HepG2 (cell line): ENCODE measurements around the gene LEMD2. TPM values are rescaled to one million over a fixed set of nuclear protein-coding genes. Genes with fewer than 3 reads are reported as not detected.
A peak's percentile ranks its signal among the peaks of the same experiment; 100 is the strongest.

ENCODE experiments used
- ARHGAP35 ChIP-seq: sonication (generic); formaldehyde crosslinking; IDR thresholded peaks from 2 replicates; pipeline ENCODE4 v1.9.0; 2022; ENCODE audit warnings: mild to moderate bottlenecking, inconsistent platforms, moderate library complexity, missing genetic modification reagents, borderline replicate concordance
- CSRNP2 ChIP-seq: sonication (generic); formaldehyde crosslinking; conservative IDR thresholded peaks from 2 replicates; pipeline ENCODE4 v1.8.0; 2022; ENCODE audit warnings: low read depth, missing genetic modification reagents
- DR1 ChIP-seq: sonication (generic); formaldehyde crosslinking; IDR thresholded peaks from 2 replicates; pipeline ENCODE4 v1.8.0; 2021; ENCODE audit warnings: mild to moderate bottlenecking, missing genetic modification reagents, inconsistent platforms
- FOXJ3 ChIP-seq: sonication (generic); formaldehyde crosslinking; IDR thresholded peaks from 2 replicates; pipeline ENCODE4 v1.4.0; 2020; ENCODE audit warnings: missing genetic modification reagents, mild to moderate bottlenecking, borderline replicate concordance
- JUND ChIP-seq: sonication (generic); formaldehyde crosslinking; IDR thresholded peaks from 2 replicates; pipeline ENCODE4 v1.8.0; 2022; ENCODE audit warnings: mild to moderate bottlenecking, missing genetic modification reagents
- MTF1 ChIP-seq: sonication (generic); formaldehyde crosslinking; IDR thresholded peaks from 2 replicates; pipeline ENCODE4 v1.5.0; 2020; ENCODE audit warnings: missing genetic modification reagents
- PHF20 ChIP-seq: sonication (generic); formaldehyde crosslinking; IDR thresholded peaks from 2 replicates; pipeline ENCODE4 v1.5.0; 2020; ENCODE audit warnings: mild to moderate bottlenecking, missing genetic modification reagents
- SIN3A ChIP-seq: IDR thresholded peaks from 2 replicates; pipeline ENCODE4 v1.6.1; 2011; ENCODE audit warnings: low read depth, mild to moderate bottlenecking, control low read depth, low read length, borderline replicate concordance
- SSRP1 ChIP-seq: IDR thresholded peaks from 2 replicates; pipeline ENCODE4 v1.6.1; 2016; ENCODE audit warnings: control low read depth
- TGIF2 ChIP-seq: IDR thresholded peaks from 2 replicates; pipeline ENCODE4 v1.6.1; 2016; ENCODE audit warnings: control low read depth, missing compliant biosample characterization
- TMF1 ChIP-seq: sonication (generic); formaldehyde crosslinking; IDR thresholded peaks from 2 replicates; pipeline ENCODE4 v1.8.1; 2022; ENCODE audit warnings: low read depth, missing genetic modification reagents
- TRIM24 ChIP-seq: sonication (generic); formaldehyde crosslinking; IDR thresholded peaks from 2 replicates; pipeline ENCODE4 v1.8.0; 2022; ENCODE audit warnings: mild to moderate bottlenecking, missing genetic modification reagents
- ZBTB46 ChIP-seq: sonication (generic); formaldehyde crosslinking; IDR thresholded peaks from 2 replicates; pipeline ENCODE4 v1.4.0; 2020; ENCODE audit warnings: mild to moderate bottlenecking, missing genetic modification reagents, borderline replicate concordance
- ZNF136 ChIP-seq: sonication (generic); formaldehyde crosslinking; IDR thresholded peaks from 2 replicates; pipeline ENCODE4 v1.8.1; 2022; ENCODE audit warnings: low read depth, mild to moderate bottlenecking, moderate library complexity, missing genetic modification reagents
- ZNF335 ChIP-seq: sonication (generic); formaldehyde crosslinking; IDR thresholded peaks from 2 replicates; pipeline ENCODE4 v1.4.0; 2020; ENCODE audit warnings: missing genetic modification reagents
- ZNF607 ChIP-seq: sonication (generic); formaldehyde crosslinking; IDR thresholded peaks from 2 replicates; pipeline ENCODE4 v1.5.1; 2020; ENCODE audit warnings: missing genetic modification reagents, mild to moderate bottlenecking, borderline replicate concordance
- ZNF609 ChIP-seq: sonication (generic); formaldehyde crosslinking; IDR thresholded peaks from 2 replicates; pipeline ENCODE4 v1.4.0; 2020; ENCODE audit warnings: mild to moderate bottlenecking, missing genetic modification reagents, borderline replicate concordance
- polyA plus RNA-seq, 8 experiments: library from polyadenylated mRNA; depleted of rRNA in 3 of 8; stranded (reverse) in 7 of 8; unstranded in 1 of 8; fragments of >200 nt; fragmentation: Illumina TruSeq in 4 of 8; extraction: Trizol in 4 of 8; gene quantifications; 2 replicates each; pipeline versions ENCODE4 v1.2.1 to v1.2.3, GENCODE V29; 2011 to 2016; ENCODE audit warnings: low read depth in 4 of 8, missing spikeins in 1 of 8, mixed read lengths in 1 of 8; ENCODE audit not compliant: insufficient read depth in 1 of 8
- total RNA-seq, 5 experiments: library from RNA; depleted of rRNA; stranded (reverse); fragments of >200 nt; fragmentation: Illumina TruSeq; extraction: Trizol; gene quantifications; 2 replicates each; pipeline ENCODE4 v1.2.3, GENCODE V29; 2016; ENCODE audit warnings: low read depth in 1 of 5
- TF ChIP-seq, protein P1 (sequence below): sonication (generic); formaldehyde crosslinking; IDR thresholded peaks from 2 replicates; pipeline ENCODE4 v1.4.0; 2020; ENCODE audit warnings: mild to moderate bottlenecking, missing genetic modification reagents

The LEMD2 gene
- total and polyA plus RNA-seq, 2 of the 13 experiments (the other 11 are each of a cell fraction or from before 2014, with no cell fraction given) = 45.2 to 62.9 TPM

DNA sequence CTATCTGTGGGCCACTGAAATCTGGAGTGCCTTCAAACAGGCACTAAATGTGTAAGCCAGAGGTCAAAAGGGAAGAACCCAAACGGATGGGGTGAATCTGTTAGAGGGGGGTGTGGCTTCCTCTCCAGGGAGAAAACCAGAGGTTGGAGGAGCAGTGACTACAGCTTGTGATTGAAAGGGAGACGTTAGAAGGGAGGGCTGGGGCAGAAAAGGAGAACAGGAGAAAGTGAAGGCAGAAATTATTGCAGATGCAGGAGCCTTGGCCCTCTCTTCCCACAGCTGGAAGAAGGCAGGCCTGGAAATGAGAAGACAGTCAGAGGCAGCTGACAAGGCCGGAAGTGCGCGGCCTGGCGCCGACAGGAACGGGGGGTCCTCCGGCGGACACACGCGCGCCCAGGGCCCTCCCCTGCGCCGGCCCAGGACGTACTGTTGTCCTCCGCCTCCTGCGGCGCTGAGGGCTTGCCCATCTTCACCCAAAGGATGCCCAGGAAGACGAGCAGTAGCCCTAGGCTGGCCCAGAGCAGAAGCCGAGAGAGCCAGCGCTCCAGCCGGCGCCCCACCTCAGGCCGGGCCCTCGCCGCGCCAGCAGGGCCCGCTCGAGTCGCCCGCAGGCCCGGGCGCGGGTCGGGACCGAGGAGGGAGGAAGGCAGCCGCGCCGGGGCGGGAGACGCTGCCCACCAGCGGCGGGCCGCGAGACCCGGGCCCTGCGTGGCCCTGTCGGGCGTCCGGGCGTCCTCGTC is 806 bp downstream of the LEMD2 start (continued):
- TF ChIP-seq CSRNP2 (CRISPR knock-in tag) = no peak
- TF ChIP-seq ZNF609 (CRISPR knock-in tag) = no peak
- peak; percentile 86 for TF ChIP-seq ZNF335 (CRISPR knock-in tag)
- no peak; the same call in 1 of the 2 replicates for TF ChIP-seq ZBTB46
- TF ChIP-seq MTF1 (CRISPR knock-in tag) = no peak
- TF ChIP-seq FOXJ3 (CRISPR knock-in tag) = no peak; the same call in 1 of the 2 replicates
- no peak for TF ChIP-seq JUND (CRISPR knock-in tag)
- no peak for TF ChIP-seq DR1
- TF ChIP-seq, protein P1, sequence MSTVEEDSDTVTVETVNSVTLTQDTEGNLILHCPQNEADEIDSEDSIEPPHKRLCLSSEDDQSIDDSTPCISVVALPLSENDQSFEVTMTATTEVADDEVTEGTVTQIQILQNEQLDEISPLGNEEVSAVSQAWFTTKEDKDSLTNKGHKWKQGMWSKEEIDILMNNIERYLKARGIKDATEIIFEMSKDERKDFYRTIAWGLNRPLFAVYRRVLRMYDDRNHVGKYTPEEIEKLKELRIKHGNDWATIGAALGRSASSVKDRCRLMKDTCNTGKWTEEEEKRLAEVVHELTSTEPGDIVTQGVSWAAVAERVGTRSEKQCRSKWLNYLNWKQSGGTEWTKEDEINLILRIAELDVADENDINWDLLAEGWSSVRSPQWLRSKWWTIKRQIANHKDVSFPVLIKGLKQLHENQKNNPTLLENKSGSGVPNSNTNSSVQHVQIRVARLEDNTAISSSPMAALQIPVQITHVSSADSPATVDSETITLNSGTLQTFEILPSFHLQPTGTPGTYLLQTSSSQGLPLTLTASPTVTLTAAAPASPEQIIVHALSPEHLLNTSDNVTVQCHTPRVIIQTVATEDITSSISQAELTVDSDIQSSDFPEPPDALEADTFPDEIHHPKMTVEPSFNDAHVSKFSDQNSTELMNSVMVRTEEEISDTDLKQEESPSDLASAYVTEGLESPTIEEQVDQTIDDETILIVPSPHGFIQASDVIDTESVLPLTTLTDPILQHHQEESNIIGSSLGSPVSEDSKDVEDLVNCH = no peak
- 0 out of 2 replicates have a peak, but pooled peaks have one; percentile 5 for TF ChIP-seq TGIF2
- 0 out of 2 replicates have a peak, but pooled peaks have one; percentile 21 for TF ChIP-seq ARHGAP35 (CRISPR knock-in tag)
- no peak for TF ChIP-seq TRIM24 (CRISPR knock-in tag)
- peak; percentile 71; the same call in 1 of the 2 replicates for TF ChIP-seq PHF20 (CRISPR knock-in tag)
- TF ChIP-seq TMF1 (CRISPR knock-in tag) = no peak
- 0 out of 2 replicates have a peak, but pooled peaks have one; percentile 54 for TF ChIP-seq ZNF136
- TF ChIP-seq SIN3A = peak; percentile 74; the same call in 1 of the 2 replicates
- peak; percentile 66; the same call in 1 of the 2 replicates for TF ChIP-seq SSRP1 (CRISPR knock-in tag)
- TF ChIP-seq ZNF607 (CRISPR knock-in tag) = no peak
